HTR-8/SVneo (cell line): ENCODE data around the gene OXSR1.
"Not testable (repeated sequence)": the region's sequence is repeated elsewhere in the genome, so short reads cannot be mapped to it uniquely, and the experiment has no call there.

Source experiments
- DNase-seq: peaks from one replicate; pipeline ENCODE4 v3.0.0; 2011; ENCODE audit warnings: low spot score, mixed read lengths; ENCODE audit not compliant: insufficient read length
- FAIRE-seq: peaks from 2 replicates; lab custom pipeline; 2011; peaks lifted over from hg19 to GRCh38; lab: Jason Lieb, UNC

The OXSR1 gene

GRCh38 chr3:38289286-38290217, 124.2 kb downstream of the OXSR1 start:
- DNase-seq, FAIRE-seq: not testable (repeated sequence)

GRCh38 chr3:38297053-38297452, 131.7 kb downstream of the OXSR1 start:
- not testable (repeated sequence) for FAIRE-seq, DNase-seq

- DNase-seq (no peak), FAIRE-seq (no peak)
Observed at GRCh38 chr3:38297537-38297936, 132.2 kb downstream of the OXSR1 start.

GRCh38 chr3:38297947-38298711, 132.8 kb downstream of the OXSR1 start:
- no peak for FAIRE-seq
- no peak for DNase-seq
